ENCODE measurements around the gene NAP1L4. TPM values are rescaled to one million over a fixed set of nuclear protein-coding genes. Genes with fewer than 3 reads are reported as not detected.

Gene NAP1L4
- total RNA-seq, 1 donor from 2014 or later = 109 TPM

GRCh38 chr11:2945031-2945756 lies 46.9 kb downstream of the NAP1L4 start:
- Histone ChIP-seq H3K36me3 (ENCODE audit: control insufficient read depth, insufficient read depth, low read length) (peaks cover 3% of the 10 kb centered on the region), H3K4me3 (ENCODE audit: low read depth, low read length) (no peak overlapping the region), H3K27me3 (ENCODE audit: control insufficient read depth, insufficient read depth, low read length) (no peaks in the 10 kb centered on the region)
- peak; percentile 71 for DNase-seq (ENCODE audit: low read depth)
- no peak for TF ChIP-seq CTCF (IDR thresholded peaks at IDR 0.05; ENCODE audit: insufficient read depth, low read length, poor library complexity, severe bottlenecking)

DNA sequence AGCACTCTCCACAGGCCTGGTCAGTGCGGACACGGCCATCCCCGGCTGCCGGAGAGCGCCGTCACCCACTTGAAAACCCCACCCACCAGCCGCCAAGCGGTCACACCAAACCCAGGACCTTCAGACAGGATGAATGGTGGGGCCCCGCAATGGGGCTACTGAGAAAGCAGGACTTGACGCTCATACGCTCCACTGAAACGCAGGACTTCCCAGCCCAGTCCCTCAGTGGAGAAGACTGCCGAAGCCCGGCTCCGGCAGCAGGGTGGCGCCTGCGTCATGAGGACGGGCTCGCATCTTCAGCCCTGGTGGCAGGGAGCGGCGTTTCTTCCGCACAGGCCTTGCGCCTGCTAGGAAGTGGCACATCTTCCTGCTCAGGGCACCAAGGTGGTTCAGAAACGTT lies 47.6 kb downstream of the NAP1L4 start:
- no peak for DNase-seq (ENCODE audit: low read depth)
- no peaks in the 10 kb centered on the region for H3K27me3 ChIP-seq (ENCODE audit: control insufficient read depth, insufficient read depth, low read length)
- no peak for TF ChIP-seq CTCF (IDR thresholded peaks at IDR 0.05; ENCODE audit: insufficient read depth, low read length, poor library complexity, severe bottlenecking)
- peaks cover 3% of the 10 kb centered on the region for H3K36me3 ChIP-seq (ENCODE audit: control insufficient read depth, insufficient read depth, low read length)
- no peak overlapping the region for H3K4me3 ChIP-seq (ENCODE audit: low read depth, low read length)

DNA sequence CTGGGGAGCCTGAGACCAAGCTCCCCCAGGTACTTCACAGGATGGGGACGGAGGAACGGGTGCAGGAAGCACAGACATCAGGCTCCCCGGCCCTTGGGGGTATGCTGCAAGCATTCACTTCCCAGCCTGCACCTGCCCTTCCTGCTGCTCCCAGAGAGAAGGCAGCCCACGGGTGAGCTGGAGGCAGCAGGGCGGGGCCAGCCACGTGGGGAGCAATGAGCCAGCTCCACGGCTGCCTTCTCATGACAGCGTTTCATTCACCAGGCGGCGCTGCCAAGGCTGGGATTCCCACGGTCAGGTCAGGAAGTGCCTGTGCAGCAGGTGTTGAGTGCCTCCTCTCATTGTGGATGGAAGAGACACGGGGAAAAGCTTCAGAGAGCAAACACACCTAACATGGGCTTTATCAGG lies 48.4 kb downstream of the NAP1L4 start:
- Histone ChIP-seq H3K4me3 (ENCODE audit: low read depth, low read length) (no peak overlapping the region), H3K36me3 (ENCODE audit: control insufficient read depth, insufficient read depth, low read length) (peaks cover 3% of the 10 kb centered on the region), H3K27me3 (ENCODE audit: control insufficient read depth, insufficient read depth, low read length) (no peaks in the 10 kb centered on the region)
- DNase-seq (ENCODE audit: low read depth) = no peak
- TF ChIP-seq CTCF (IDR thresholded peaks at IDR 0.05; ENCODE audit: insufficient read depth, low read length, poor library complexity, severe bottlenecking) = no peak

- no peak for TF ChIP-seq CTCF (IDR thresholded peaks at IDR 0.05; ENCODE audit: insufficient read depth, low read length, poor library complexity, severe bottlenecking)
- no peak for DNase-seq (ENCODE audit: low read depth)
- Histone ChIP-seq H3K27me3 (ENCODE audit: control insufficient read depth, insufficient read depth, low read length) (no peaks in the 10 kb centered on the region), H3K36me3 (ENCODE audit: control insufficient read depth, insufficient read depth, low read length) (peaks cover 3% of the 10 kb centered on the region), H3K4me3 (ENCODE audit: low read depth, low read length) (no peak overlapping the region)
Observed at GRCh38 chr11:2942872-2943710, 49.0 kb downstream of the NAP1L4 start.

DNA sequence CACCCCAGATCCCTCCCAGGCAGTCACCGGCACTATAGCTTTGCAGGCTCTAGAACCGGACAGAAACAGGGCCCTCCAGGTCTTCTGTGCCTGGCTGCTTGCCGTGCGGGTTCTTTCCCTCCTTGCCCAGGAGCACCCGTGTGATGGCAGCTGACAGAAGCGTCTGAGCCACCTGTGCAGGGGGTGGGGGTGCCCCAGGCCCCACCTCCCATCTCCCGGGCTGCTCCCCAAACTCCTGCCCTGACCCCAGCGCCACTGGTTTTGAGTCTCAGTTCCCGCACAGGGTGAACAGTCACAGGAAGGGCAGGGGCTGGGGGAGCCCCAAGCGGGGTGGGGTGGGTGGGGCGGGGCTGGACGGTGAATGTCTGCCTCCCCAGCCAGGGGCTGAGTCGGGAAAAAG lies 49.7 kb downstream of the NAP1L4 start:
- peaks cover 3% of the 10 kb centered on the region for H3K36me3 ChIP-seq (ENCODE audit: control insufficient read depth, insufficient read depth, low read length)
- H3K27me3 ChIP-seq (ENCODE audit: control insufficient read depth, insufficient read depth, low read length) = no peaks in the 10 kb centered on the region
- DNase-seq (ENCODE audit: low read depth) = no peak
- H3K4me3 ChIP-seq (ENCODE audit: low read depth, low read length) = no peak overlapping the region
- TF ChIP-seq CTCF (IDR thresholded peaks at IDR 0.05; ENCODE audit: insufficient read depth, low read length, poor library complexity, severe bottlenecking) = no peak

All from kidney epithelial cell (primary cell).